ENCODE measurements around the gene IQGAP3.
A peak's percentile ranks its signal among the peaks of the same experiment; 100 is the strongest.
"Not testable (repeated sequence)": the region's sequence is repeated elsewhere in the genome, so short reads cannot be mapped to it uniquely, and the experiment has no call there.

The IQGAP3 gene, protein sequence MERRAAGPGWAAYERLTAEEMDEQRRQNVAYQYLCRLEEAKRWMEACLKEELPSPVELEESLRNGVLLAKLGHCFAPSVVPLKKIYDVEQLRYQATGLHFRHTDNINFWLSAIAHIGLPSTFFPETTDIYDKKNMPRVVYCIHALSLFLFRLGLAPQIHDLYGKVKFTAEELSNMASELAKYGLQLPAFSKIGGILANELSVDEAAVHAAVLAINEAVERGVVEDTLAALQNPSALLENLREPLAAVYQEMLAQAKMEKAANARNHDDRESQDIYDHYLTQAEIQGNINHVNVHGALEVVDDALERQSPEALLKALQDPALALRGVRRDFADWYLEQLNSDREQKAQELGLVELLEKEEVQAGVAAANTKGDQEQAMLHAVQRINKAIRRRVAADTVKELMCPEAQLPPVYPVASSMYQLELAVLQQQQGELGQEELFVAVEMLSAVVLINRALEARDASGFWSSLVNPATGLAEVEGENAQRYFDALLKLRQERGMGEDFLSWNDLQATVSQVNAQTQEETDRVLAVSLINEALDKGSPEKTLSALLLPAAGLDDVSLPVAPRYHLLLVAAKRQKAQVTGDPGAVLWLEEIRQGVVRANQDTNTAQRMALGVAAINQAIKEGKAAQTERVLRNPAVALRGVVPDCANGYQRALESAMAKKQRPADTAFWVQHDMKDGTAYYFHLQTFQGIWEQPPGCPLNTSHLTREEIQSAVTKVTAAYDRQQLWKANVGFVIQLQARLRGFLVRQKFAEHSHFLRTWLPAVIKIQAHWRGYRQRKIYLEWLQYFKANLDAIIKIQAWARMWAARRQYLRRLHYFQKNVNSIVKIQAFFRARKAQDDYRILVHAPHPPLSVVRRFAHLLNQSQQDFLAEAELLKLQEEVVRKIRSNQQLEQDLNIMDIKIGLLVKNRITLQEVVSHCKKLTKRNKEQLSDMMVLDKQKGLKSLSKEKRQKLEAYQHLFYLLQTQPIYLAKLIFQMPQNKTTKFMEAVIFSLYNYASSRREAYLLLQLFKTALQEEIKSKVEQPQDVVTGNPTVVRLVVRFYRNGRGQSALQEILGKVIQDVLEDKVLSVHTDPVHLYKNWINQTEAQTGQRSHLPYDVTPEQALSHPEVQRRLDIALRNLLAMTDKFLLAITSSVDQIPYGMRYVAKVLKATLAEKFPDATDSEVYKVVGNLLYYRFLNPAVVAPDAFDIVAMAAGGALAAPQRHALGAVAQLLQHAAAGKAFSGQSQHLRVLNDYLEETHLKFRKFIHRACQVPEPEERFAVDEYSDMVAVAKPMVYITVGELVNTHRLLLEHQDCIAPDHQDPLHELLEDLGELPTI (N-terminal part only)

DNA sequence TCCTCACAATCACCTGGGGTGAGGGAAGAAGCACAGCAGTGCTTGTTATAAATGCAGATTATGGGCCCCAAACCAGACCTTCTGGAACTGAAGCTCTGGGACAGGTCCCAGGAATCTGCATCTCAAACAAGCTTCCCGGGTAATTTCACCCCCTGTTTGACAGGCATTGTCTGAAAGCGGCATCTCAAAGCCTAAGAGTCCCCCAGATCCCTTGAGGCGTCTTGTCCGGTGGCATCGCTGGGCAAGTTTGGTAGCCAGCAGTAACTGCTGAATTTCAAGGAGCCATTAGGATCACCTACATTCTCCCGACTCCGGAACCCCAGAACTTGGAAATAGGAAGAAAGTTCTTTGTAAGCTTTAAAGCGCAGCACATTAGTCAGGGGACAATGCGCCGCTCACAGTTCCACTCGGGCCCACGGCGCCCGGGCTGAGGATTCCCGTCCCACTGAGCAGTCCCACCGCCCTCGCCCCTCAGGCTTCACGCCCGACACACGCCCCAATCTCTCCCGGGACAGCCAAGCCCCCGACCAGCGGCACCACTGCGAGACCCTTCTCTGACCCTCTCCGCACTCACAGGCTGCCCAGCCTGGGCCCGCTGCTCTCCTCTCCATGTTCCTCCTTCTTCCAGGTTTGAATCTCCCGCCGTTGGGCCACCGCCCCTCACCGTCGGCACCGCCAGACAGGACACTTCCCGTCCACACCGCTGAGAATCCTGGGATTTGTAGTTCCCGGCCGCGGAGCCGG, at the start of gene IQGAP3:
TSS of gene IQGAP3 (minus strand) at position 647 of the 744 bp plus-strand sequence. CDS start at position 611, 36 bp downstream.
- H3K9me3 ChIP-seq (ENCODE audit: low read length): no peaks in the 10 kb centered on the region
- H3K4me1 ChIP-seq (ENCODE audit: insufficient read depth, low read length): peaks cover 10% of the 10 kb centered on the region
- H3K4me3 ChIP-seq (ENCODE audit: low read depth in 1 of 2, low read length in 2 of 2): peak within 1 kb of the TSS; percentile 12 to 22
- no peaks in the 10 kb centered on the region for H3K27me3 ChIP-seq (ENCODE audit: control insufficient read depth in 1 of 2, insufficient read depth in 2 of 2, low read length in 2 of 2)
- no peak within 1 kb of the TSS for H3K9ac ChIP-seq (ENCODE audit: low read length)
- no peak within 1 kb of the TSS for H3K27ac ChIP-seq (ENCODE audit: low read depth, low read length)
- H3K36me3 ChIP-seq (ENCODE audit: insufficient read depth, low read length): no peaks in the 10 kb centered on the region

DNA sequence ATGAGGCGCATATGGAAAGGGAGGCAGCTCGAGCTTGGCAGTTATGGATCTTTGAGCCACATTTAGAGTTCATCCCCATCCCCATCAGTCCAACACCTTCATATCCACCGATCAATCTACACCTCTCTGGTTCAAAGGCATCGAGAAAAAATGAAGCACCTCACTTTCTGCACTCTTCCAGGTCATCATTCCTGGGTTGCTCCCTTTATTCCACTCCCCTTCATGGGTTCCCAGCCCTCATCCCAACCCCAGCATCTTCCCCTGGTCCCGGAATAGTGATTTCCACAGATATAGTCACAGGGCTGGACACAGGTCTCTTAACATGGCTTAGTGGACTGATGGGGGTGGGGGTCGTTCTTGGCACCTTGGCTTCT, 47.2 kb upstream of the IQGAP3 start:
- H3K36me3 ChIP-seq (ENCODE audit: insufficient read depth, low read length): no peaks in the 10 kb centered on the region
- no peaks in the 10 kb centered on the region for H3K9me3 ChIP-seq (ENCODE audit: low read length)
- H3K9ac ChIP-seq (ENCODE audit: low read length): no peak overlapping the region
- H3K4me3 ChIP-seq (ENCODE audit: low read depth in 1 of 2, low read length in 2 of 2): no peak overlapping the region
- peaks cover 24% of the 10 kb centered on the region for H3K4me1 ChIP-seq (ENCODE audit: insufficient read depth, low read length)
- peaks cover 13 to 15% of the 10 kb centered on the region in 2 donors for H3K27me3 ChIP-seq (ENCODE audit: control insufficient read depth in 1 of 2, insufficient read depth in 2 of 2, low read length in 2 of 2)
- H3K27ac ChIP-seq (ENCODE audit: low read depth, low read length): no peak overlapping the region

DNA sequence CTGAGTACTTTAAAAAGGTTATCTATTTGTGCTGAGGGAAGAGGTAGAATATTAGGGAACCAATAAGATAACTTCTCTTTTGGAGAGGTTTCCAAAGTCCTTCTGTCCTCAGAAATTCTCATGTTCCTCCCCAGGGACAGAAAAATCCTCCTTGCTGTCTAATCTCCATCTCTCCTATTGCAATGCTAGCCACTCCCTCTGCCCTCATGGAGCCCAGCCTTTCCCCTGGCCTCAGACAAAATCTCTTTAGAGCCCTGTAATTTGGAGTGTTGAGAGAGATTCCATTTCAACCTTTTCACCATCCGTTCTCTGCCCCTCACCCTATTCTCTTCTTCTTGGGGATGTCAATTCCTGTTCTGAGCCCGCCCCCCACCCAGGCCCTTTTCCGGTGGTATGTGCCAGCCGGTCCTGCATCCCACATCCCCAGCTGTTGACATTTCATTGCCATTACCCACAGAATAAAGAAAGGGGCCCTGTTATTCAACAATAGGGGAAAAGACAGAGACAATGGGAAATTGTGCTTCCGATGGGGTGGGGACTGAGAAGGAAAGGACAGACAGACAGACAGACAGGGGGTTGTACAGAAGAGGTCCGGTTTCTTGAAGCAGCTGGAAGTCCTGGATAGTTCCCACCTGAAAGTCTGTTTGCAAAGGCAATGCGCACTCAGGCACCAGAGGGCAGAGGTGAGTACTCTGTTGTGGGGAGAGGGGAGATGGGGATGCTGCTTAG, 46.7 kb upstream of the IQGAP3 start, which contains the start of gene HAPLN2:
TSS of gene HAPLN2 (plus strand) at position 563 of the 729 bp plus-strand sequence. CDS start 4,076 bp downstream, outside the sequence.
- H3K27ac ChIP-seq (ENCODE audit: low read depth, low read length): no peak within 1 kb of the TSS
- H3K4me1 ChIP-seq (ENCODE audit: insufficient read depth, low read length): peaks cover 25% of the 10 kb centered on the region
- H3K9ac ChIP-seq (ENCODE audit: low read length): no peak within 1 kb of the TSS
- no peaks in the 10 kb centered on the region for H3K36me3 ChIP-seq (ENCODE audit: insufficient read depth, low read length)
- no peaks in the 10 kb centered on the region for H3K9me3 ChIP-seq (ENCODE audit: low read length)
- no peak within 1 kb of the TSS for H3K4me3 ChIP-seq (ENCODE audit: low read depth in 1 of 2, low read length in 2 of 2)
- peaks cover 10% of the 10 kb centered on the region in 2 donors for H3K27me3 ChIP-seq (ENCODE audit: control insufficient read depth in 1 of 2, insufficient read depth in 2 of 2, low read length in 2 of 2)

DNA sequence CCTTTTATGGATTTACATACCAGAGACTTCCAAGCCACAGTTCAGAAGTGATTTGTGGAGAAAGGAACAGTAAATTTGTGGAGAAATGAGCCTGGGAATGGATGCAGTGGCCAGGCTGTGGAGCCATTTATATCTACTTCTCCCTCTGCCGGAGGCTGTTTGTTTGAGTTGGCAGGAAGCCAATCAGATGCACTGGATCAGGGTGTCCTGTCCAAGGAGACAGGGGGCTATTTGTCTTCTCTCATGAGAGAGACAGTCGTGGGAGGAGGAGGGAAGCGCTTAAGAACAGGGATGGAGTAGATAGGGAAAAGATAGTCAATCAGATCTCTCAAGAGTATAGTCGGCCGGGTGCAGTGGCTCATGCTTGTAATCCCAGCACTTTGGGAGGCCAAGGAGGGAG, 44.1 kb upstream of the IQGAP3 start:
- Histone ChIP-seq H3K36me3 (ENCODE audit: insufficient read depth, low read length) (no peaks in the 10 kb centered on the region), H3K27me3 (ENCODE audit: control insufficient read depth in 1 of 2, insufficient read depth in 2 of 2, low read length in 2 of 2) (no peaks in the 10 kb centered on the region), H3K9me3 (ENCODE audit: low read length) (no peaks in the 10 kb centered on the region), H3K4me3 (ENCODE audit: low read depth in 1 of 2, low read length in 2 of 2) (peak overlapping the region in 1 of 2 donors; percentile 5), H3K27ac (ENCODE audit: low read depth, low read length) (peak overlapping the region; percentile 42), H3K9ac (ENCODE audit: low read length) (no peak overlapping the region), H3K4me1 (ENCODE audit: insufficient read depth, low read length) (peaks cover 25% of the 10 kb centered on the region)

DNA sequence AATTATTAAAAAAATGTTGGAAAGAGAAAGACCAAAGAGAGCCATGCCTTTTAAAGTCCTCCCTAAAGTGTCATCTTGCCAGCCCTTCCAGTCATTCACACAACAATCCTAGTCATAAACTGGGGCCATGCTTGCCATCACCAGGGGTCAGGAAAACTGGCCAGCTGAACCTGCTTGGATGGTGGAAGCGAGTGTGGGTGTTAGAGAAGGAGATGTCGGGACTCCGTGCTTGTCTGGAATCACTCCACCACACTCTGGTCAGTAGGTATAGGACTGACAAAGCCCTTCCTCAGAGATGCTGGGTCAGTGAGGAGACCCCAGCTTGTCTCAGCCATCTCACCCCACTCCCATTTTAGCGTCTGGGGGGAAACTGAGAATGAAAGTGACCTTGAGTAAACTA, 43.6 kb upstream of the IQGAP3 start:
- H3K4me3 ChIP-seq (ENCODE audit: low read depth in 1 of 2, low read length in 2 of 2): peak overlapping the region in 1 of 2 donors; percentile 5
- no peaks in the 10 kb centered on the region for H3K36me3 ChIP-seq (ENCODE audit: insufficient read depth, low read length)
- H3K27me3 ChIP-seq (ENCODE audit: control insufficient read depth in 1 of 2, insufficient read depth in 2 of 2, low read length in 2 of 2): no peaks in the 10 kb centered on the region
- H3K27ac ChIP-seq (ENCODE audit: low read depth, low read length): peak overlapping the region; percentile 42
- H3K4me1 ChIP-seq (ENCODE audit: insufficient read depth, low read length): peaks cover 25% of the 10 kb centered on the region
- H3K9me3 ChIP-seq (ENCODE audit: low read length): no peaks in the 10 kb centered on the region
- H3K9ac ChIP-seq (ENCODE audit: low read length): no peak overlapping the region

DNA sequence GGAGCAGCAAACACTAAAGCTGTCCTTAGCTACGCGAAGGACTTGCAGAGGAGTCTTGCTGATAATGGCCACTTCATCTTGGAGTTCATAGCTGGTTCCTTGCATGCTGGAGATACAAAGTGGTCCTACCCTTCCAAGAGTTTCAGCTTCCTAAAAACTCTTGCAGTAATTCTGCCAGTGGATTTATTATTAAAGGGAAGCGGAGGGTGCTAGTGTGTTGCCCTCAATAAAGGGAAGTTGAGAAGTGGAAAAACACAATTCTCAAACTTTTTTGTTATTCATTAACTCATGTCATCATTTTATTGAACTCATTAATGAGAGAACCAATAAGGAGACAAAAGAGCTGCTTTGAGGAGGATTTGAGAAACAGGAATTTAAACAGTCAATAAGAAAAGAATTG, 40.3 kb upstream of the IQGAP3 start:
- Histone ChIP-seq H3K27me3 (ENCODE audit: control insufficient read depth in 1 of 2, insufficient read depth in 2 of 2, low read length in 2 of 2) (no peaks in the 10 kb centered on the region), H3K4me1 (ENCODE audit: insufficient read depth, low read length) (peaks cover 25% of the 10 kb centered on the region), H3K36me3 (ENCODE audit: insufficient read depth, low read length) (no peaks in the 10 kb centered on the region), H3K27ac (ENCODE audit: low read depth, low read length) (no peak overlapping the region), H3K4me3 (ENCODE audit: low read depth in 1 of 2, low read length in 2 of 2) (no peak overlapping the region), H3K9me3 (ENCODE audit: low read length) (no peaks in the 10 kb centered on the region), H3K9ac (ENCODE audit: low read length) (no peak overlapping the region)

DNA sequence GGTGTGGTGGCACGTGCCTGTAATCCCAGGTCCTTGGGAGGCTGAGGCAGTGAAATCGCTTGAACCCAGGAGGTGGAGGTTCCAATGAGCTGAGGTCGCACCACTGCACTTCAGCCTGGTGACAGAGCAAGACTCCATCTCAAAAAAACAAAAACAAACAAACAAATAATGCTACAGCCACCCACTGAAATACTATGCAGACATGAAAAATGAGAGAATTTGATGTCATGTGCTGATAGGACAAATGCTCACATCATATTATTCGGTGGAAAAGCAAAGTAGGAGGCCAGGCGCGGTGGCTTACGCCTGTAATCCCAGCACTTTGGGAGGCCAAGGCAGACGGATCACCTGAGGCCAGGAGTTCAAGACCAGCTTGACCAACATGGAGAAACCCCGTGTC, 37.7 kb upstream of the IQGAP3 start:
- not testable (repeated sequence) for H3K4me1 ChIP-seq (ENCODE audit: insufficient read depth, low read length)

DNA sequence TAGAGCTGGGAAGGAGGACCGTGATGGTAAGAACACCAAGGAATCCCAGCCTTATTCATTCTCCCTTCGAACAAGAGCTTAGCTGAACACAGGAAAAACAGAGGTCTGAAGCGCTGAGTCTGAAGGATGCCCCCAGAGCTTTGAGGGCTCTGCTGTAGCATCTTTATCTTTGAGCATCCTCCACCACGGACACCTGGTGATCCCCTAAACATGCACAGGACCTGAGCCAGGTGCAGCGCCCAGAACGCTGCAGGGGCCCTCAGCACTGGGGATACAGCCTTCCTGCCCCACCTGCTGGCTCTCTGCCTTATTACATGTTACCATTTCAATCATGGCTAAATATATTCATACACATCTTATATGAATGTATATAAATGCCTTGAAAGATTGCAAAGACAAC, 36.6 kb upstream of the IQGAP3 start:
- H3K4me3 ChIP-seq (ENCODE audit: low read depth in 1 of 2, low read length in 2 of 2): no peak overlapping the region
- H3K36me3 ChIP-seq (ENCODE audit: insufficient read depth, low read length): no peaks in the 10 kb centered on the region
- no peaks in the 10 kb centered on the region for H3K27me3 ChIP-seq (ENCODE audit: control insufficient read depth in 1 of 2, insufficient read depth in 2 of 2, low read length in 2 of 2)
- no peak overlapping the region for H3K27ac ChIP-seq (ENCODE audit: low read depth, low read length)
- no peak overlapping the region for H3K9ac ChIP-seq (ENCODE audit: low read length)
- no peaks in the 10 kb centered on the region for H3K4me1 ChIP-seq (ENCODE audit: insufficient read depth, low read length)
- no peaks in the 10 kb centered on the region for H3K9me3 ChIP-seq (ENCODE audit: low read length)

More for the DNA sequence above, 37.7 kb upstream of the IQGAP3 start:
- not testable (repeated sequence) for H3K4me3 ChIP-seq (ENCODE audit: low read depth in 1 of 2, low read length in 2 of 2); H3K27me3 ChIP-seq (ENCODE audit: control insufficient read depth in 1 of 2, insufficient read depth in 2 of 2, low read length in 2 of 2); H3K27ac ChIP-seq (ENCODE audit: low read depth, low read length); H3K9ac ChIP-seq (ENCODE audit: low read length); H3K36me3 ChIP-seq (ENCODE audit: insufficient read depth, low read length); H3K9me3 ChIP-seq (ENCODE audit: low read length)

DNA sequence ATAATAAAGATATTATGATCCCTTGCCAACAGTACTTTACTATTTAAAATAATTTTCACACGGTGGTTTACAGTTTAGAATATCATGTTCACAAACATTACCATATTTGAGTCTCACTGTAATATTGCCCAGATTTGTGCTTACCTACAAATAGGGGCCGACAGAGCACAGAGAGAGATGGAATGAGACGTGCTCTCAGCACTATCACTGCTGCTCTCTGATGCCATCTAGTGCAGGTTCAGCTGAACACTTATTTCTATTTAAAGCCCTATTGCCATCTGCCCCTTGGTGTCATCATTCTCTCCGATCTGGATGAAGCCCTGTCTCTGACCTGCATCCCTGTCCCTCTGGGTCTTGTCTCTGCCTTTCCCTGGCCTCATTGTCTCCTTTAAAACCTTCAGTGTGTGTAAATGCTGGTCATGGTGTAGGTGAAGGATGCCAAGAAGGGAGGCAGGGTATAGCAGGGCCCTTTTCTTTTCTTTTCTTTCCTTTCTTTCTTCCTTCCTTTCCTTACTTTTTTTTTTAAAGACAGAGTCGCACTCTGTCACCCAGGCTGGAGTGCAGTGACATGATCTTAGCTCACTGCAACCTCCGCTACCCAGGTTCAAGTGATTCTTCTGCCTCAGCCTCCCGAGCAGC, 35.8 kb upstream of the IQGAP3 start:
- Histone ChIP-seq H3K4me3 (ENCODE audit: low read depth in 1 of 2, low read length in 2 of 2) (no peak overlapping the region), H3K27me3 (ENCODE audit: control insufficient read depth in 1 of 2, insufficient read depth in 2 of 2, low read length in 2 of 2) (no peaks in the 10 kb centered on the region), H3K27ac (ENCODE audit: low read depth, low read length) (no peak overlapping the region), H3K36me3 (ENCODE audit: insufficient read depth, low read length) (no peaks in the 10 kb centered on the region), H3K9me3 (ENCODE audit: low read length) (no peaks in the 10 kb centered on the region), H3K4me1 (ENCODE audit: insufficient read depth, low read length) (no peaks in the 10 kb centered on the region), H3K9ac (ENCODE audit: low read length) (no peak overlapping the region)

DNA sequence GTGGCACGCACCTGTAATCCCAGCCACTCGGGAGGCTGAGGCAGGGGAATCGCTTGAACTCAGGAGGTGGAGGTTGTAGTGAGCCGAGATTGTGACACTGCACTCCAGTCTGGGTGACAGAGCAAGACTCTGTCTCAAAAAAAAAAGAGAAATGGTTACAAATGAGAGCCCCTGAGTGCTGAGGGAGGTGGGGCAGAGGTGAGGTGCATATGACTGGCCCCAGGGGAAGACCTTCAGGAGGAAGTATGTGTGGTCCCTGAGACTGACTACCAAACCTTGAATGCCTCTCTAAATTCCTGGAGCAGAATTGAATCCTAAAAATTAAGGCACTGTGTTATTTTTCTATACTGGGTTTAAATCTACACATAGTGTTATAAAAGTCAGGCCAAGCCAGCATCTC, 35.0 kb upstream of the IQGAP3 start:
- not testable (repeated sequence) for H3K9ac ChIP-seq (ENCODE audit: low read length); H3K27ac ChIP-seq (ENCODE audit: low read depth, low read length)

More for the DNA sequence above, 35.0 kb upstream of the IQGAP3 start:
- H3K27me3 ChIP-seq (ENCODE audit: control insufficient read depth in 1 of 2, insufficient read depth in 2 of 2, low read length in 2 of 2); H3K4me1 ChIP-seq (ENCODE audit: insufficient read depth, low read length); H3K9me3 ChIP-seq (ENCODE audit: low read length); H3K36me3 ChIP-seq (ENCODE audit: insufficient read depth, low read length); H3K4me3 ChIP-seq (ENCODE audit: low read depth in 1 of 2, low read length in 2 of 2): not testable (repeated sequence)

All from muscle layer of colon (tissue), 2 donors.